Ovary (tissue), 3 donors: ENCODE data around the gene INSIG2.

ENCODE experiments used
- EP300 ChIP-seq: sonication (generic); formaldehyde crosslinking; IDR thresholded peaks from one replicate; pipeline ENCODE4 v1.6.1; 2017; ENCODE audit warnings: antibody characterized with exemption
- POLR2A ChIP-seq: fragments of 450-650 bp; IDR thresholded peaks from one replicate; pipeline ENCODE4 v1.6.1; 2017; ENCODE audit warnings: antibody characterized with exemption, mild to moderate bottlenecking, moderate library complexity
- TF ChIP-seq, protein P1 (sequence below), 3 donors: fragments of 450-650 bp in 2 of 3; fragments of 200-600 bp in 1 of 3; IDR thresholded peaks; one replicate each; pipeline versions ENCODE4 v1.5.1 to v1.8.0; 2016 to 2022; ENCODE audit warnings: antibody characterized with exemption in 3 of 3, mild to moderate bottlenecking in 1 of 3
- donor health status: DM: no; HTN: no; CAD: no.

DNA sequence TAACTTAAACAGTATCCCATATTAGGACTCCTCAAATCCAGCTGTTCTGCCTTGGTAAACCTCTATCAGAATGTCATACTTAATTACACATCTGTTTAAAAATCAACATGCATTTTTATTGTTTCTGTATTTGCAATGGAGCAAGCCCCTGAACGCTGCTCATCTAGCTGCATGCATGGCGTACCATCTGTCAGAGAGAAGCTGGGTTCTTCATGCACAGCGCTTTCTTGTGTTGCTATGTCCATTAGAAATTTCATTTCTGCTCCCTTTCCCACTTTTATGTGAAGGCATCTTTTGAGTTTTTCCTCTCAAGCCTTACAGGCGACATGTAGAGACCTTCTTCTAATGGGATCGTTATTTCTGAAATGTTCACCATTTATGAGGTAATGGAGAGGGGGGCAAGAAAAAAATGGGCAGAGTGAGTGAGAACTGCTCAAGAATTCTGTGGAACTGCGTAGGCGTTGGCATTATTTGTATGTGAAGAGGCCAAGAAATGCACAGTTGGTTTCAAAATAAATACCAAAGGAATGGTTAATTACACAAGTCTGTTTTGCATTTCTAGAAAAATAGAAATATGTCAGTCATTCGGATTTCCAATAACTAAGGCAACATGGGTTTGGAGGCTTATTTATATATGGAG is 31.6 kb downstream of the INSIG2 start:
- TF ChIP-seq, protein P1, sequence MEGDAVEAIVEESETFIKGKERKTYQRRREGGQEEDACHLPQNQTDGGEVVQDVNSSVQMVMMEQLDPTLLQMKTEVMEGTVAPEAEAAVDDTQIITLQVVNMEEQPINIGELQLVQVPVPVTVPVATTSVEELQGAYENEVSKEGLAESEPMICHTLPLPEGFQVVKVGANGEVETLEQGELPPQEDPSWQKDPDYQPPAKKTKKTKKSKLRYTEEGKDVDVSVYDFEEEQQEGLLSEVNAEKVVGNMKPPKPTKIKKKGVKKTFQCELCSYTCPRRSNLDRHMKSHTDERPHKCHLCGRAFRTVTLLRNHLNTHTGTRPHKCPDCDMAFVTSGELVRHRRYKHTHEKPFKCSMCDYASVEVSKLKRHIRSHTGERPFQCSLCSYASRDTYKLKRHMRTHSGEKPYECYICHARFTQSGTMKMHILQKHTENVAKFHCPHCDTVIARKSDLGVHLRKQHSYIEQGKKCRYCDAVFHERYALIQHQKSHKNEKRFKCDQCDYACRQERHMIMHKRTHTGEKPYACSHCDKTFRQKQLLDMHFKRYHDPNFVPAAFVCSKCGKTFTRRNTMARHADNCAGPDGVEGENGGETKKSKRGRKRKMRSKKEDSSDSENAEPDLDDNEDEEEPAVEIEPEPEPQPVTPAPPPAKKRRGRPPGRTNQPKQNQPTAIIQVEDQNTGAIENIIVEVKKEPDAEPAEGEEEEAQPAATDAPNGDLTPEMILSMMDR (IDR thresholded peaks at IDR 0.05): no peak
- TF ChIP-seq EP300 (no peak), POLR2A (no peak)
